ENCODE measurements around the gene ZDHHC13. TPM values are rescaled to one million over a fixed set of nuclear protein-coding genes. Genes with fewer than 3 reads are reported as not detected.

The ZDHHC13 gene
- total and polyA plus RNA-seq, 2 of the 8 experiments (the other 6 are each of a cell fraction or from before 2014, with no cell fraction given), result 22.4 to 24.1 TPM

- Histone ChIP-seq H3K14ac (ENCODE audit: insufficient read length) (no peak overlapping the region), H3K4me2 (ENCODE audit: insufficient read depth in 1 of 2, low read depth in 2 of 2, low read length in 2 of 2) (no peak overlapping the region), H4K20me1 (replicated peaks in 1 of 2; ENCODE audit: control insufficient read depth in 1 of 2, insufficient read depth in 2 of 2, low read length in 2 of 2) (no peaks in the 10 kb centered on the region), H3K4me3 (ENCODE audit: extremely low read depth in 1 of 4, insufficient read depth in 2 of 4, low read depth in 3 of 4, low read length in 4 of 4) (no peak overlapping the region), H2BK20ac (ENCODE audit: low read length) (no peak overlapping the region), H2AFZ (ENCODE audit: low read length) (no peak overlapping the region), H3K27ac (ENCODE audit: low read depth, low read length) (no peak overlapping the region), H2BK15ac (ENCODE audit: low read length) (no peak overlapping the region), H2AK5ac (ENCODE audit: low read depth, low read length) (no peak overlapping the region), H3K36me3 (ENCODE audit: control insufficient read depth in 2 of 4, insufficient read depth in 4 of 4, low read length in 3 of 4) (no peaks in the 10 kb centered on the region), H3K4ac (replicated peaks; ENCODE audit: insufficient read length, low read depth, low read length) (no peak overlapping the region), H3K9me3 (ENCODE audit: insufficient read depth in 2 of 2, low read depth in 1 of 2, low read length in 1 of 2) (no peaks in the 10 kb centered on the region), H2BK5ac (ENCODE audit: low read depth, low read length) (no peak overlapping the region), H3K23me2 (ENCODE audit: low read depth, low read length) (no peaks in the 10 kb centered on the region), H2BK120ac (replicated peaks; ENCODE audit: low read depth, low read length) (no peak overlapping the region), H3K4me1 (replicated peaks in 1 of 4; ENCODE audit: control insufficient read depth in 3 of 4, insufficient read depth in 4 of 4, low read length in 3 of 4) (no peaks in the 10 kb centered on the region), H3K18ac (ENCODE audit: extremely low read depth, low read length) (no peak overlapping the region), H3K27me3 (replicated peaks in 1 of 4; ENCODE audit: control insufficient read depth in 3 of 4, extremely low read depth in 1 of 4, insufficient read depth in 3 of 4, low read length in 3 of 4) (no peaks in the 10 kb centered on the region), H3K79me1 (ENCODE audit: low read depth, low read length) (no peaks in the 10 kb centered on the region), H4K8ac (ENCODE audit: extremely low read depth, insufficient read depth, low read length) (no peak overlapping the region), H3K79me2 (ENCODE audit: control insufficient read depth in 1 of 2, insufficient read depth in 2 of 2, low read length in 2 of 2) (no peaks in the 10 kb centered on the region), H4K91ac (replicated peaks; ENCODE audit: insufficient read length, low read length) (no peak overlapping the region), H2BK12ac (ENCODE audit: low read depth, low read length) (no peak overlapping the region), H4K5ac (ENCODE audit: insufficient read length, low read depth, low read length) (no peak overlapping the region), H3K9ac (replicated peaks in 1 of 4; ENCODE audit: extremely low read depth in 1 of 4, low read depth in 3 of 4, low read length in 3 of 4) (no peak overlapping the region), H3K56ac (replicated peaks; ENCODE audit: insufficient read length, low read depth, low read length) (no peak overlapping the region), H3K23ac (ENCODE audit: insufficient read length) (no peak overlapping the region)
- no peak for FAIRE-seq
- TF ChIP-seq NRF1 (IDR thresholded peaks at IDR 0.05; ENCODE audit: low read depth, low read length) (no peak), JUN (IDR thresholded peaks at IDR 0.05; ENCODE audit: low read depth, low read length) (no peak), ASH2L (IDR thresholded peaks at IDR 0.05; ENCODE audit: low read length) (no peak), ATF2 (IDR thresholded peaks at IDR 0.05; ENCODE audit: low read length) (no peak), SIX5 (IDR thresholded peaks at IDR 0.05; ENCODE audit: low read depth, low read length) (no peak), SRF (IDR thresholded peaks at IDR 0.05; ENCODE audit: low read depth, low read length) (no peak), KDM5A (IDR thresholded peaks at IDR 0.05; ENCODE audit: low read length) (no peak), CHD1 (IDR thresholded peaks at IDR 0.05; ENCODE audit: low read depth, low read length) (no peak), HDAC6 (IDR thresholded peaks at IDR 0.05; ENCODE audit: low read depth, low read length) (no peak)
- WGBS, 2 experiments (ENCODE audit: extremely low coverage in 1 of 2, insufficient coverage in 1 of 2, insufficient read length in 1 of 2, insufficient replicate concordance in 2 of 2, low coverage in 1 of 2, low lambda C conversion rate in 2 of 2, missing lambda C conversion rate in 1 of 2), result 89% methylated on average over 2 of the region's 2 CpGs; no CpG with 5 or more reads in 1 of the 2 experiments
- no peak for DNase-seq (ENCODE audit: low read depth in 1 of 2, low spot score in 2 of 2)
- CTCF ChIA-PET (ENCODE audit: partially characterized antibody), result interaction anchor here (0.6 to 0.9 kb wide), 2 partner anchors 254 to 404 kb away, joined by 3 read pairs; no protein-coding TSS in a partner anchor
- POLR2A ChIA-PET (ENCODE audit: partially characterized antibody), result no interaction called here
These were observed 76.9 kb downstream of the ZDHHC13 start for GRCh38 chr11:19193916-19194315.
